Astrocyte of the spinal cord (primary cell): ENCODE measurements around the gene FEM1C.

Experiments
- DNase-seq: peaks from one replicate; pipeline ENCODE4 v3.0.0; 2011; ENCODE audit warnings: low read depth, low spot score
- H3K4me3 ChIP-seq: 2 replicates; pipeline ENCODE4 v1.5.1; 2011; ENCODE audit warnings: low read depth, mild to moderate bottlenecking, low read length, moderate library complexity
- CTCF ChIP-seq: IDR thresholded peaks from 2 replicates; pipeline ENCODE4 v1.5.1; 2012; ENCODE audit warnings: low read depth, mild to moderate bottlenecking, low read length, inconsistent platforms
- in situ Hi-C: cut with HindIII; loops from 2 replicates; pipeline ENCODE4 v1.10.0; 2017; ENCODE audit warnings: low sequenced_read_pairs

Gene FEM1C

GRCh38 chr5:115531380-115531779 lies 13.2 kb downstream of the FEM1C start:
- no peak for TF ChIP-seq CTCF
- no peak overlapping the region for H3K4me3 ChIP-seq
- in situ Hi-C loops, result no loop called here
- no peak for DNase-seq

GRCh38 chr5:115530426-115530825 lies 14.1 kb downstream of the FEM1C start:
- TF ChIP-seq CTCF, result no peak
- DNase-seq, result no peak
- in situ Hi-C loops, result no loop called here
- H3K4me3 ChIP-seq, result no peak overlapping the region

GRCh38 chr5:115526604-115527003 lies 18.0 kb downstream of the FEM1C start:
- no peak for DNase-seq
- H3K4me3 ChIP-seq, result no peak overlapping the region
- in situ Hi-C loops, result no loop called here
- no peak for TF ChIP-seq CTCF

- no peak for TF ChIP-seq CTCF
- in situ Hi-C loops, result no loop called here
- no peak overlapping the region for H3K4me3 ChIP-seq
- no peak for DNase-seq
Observed at GRCh38 chr5:115524199-115524847, 20.3 kb downstream of the FEM1C start.

GRCh38 chr5:115522832-115523403 lies 21.7 kb downstream of the FEM1C start:
- in situ Hi-C loops, result no loop called here
- no peak overlapping the region for H3K4me3 ChIP-seq
- no peak for DNase-seq
- no peak for TF ChIP-seq CTCF

GRCh38 chr5:115520191-115520590 lies 24.4 kb downstream of the FEM1C start:
- in situ Hi-C loops, result no loop called here

More at GRCh38 chr5:115520191-115520590, 24.4 kb downstream of the FEM1C start:
- no peak overlapping the region for H3K4me3 ChIP-seq
- no peak for TF ChIP-seq CTCF
- DNase-seq, result no peak
